ENCODE data around the gene IL9R.

IL9R gene

DNA sequence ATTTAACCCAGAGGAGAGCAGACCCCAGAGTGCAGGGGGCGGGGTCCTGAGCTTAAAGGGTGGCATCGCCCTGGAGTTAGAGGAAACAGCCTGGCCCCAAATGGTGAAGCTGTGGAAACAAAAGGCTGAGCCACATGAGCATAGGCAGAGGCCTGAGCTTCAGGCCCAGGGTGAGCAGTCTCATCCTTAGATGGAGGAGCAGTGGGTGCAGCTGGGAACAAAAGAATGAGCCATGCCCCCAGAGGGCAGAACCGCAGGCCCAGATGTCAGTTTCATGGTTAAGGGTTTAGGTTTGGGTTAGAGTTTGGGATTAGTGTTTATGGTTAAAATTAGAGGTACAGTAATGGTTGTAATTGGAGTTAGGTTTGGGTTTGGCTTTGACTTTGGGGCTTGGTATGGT is 44.4 kb upstream of the IL9R start:
- H3K27ac ChIP-seq (ENCODE audit: low read depth, low read length, poor library complexity, severe bottlenecking): no peak overlapping the region

DNA sequence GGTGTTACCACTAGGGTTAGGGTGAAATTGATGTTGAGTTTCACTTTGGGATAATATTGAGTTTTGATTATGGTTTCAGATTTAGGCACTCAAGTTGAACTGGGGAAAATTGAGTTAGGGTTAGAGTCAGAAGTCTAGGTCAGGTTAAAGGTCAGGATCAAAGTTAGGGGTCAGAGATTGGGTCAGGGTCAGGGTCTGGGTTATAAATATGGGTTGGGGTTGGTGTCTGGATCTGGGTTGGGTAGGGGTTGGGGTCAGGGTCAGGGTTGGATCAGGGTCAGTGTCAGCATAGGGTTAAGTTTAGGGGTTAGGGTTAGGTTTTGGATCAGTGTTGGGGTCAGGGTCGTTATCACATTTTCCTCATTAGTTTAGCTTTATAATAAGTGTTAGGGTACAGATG is 42.7 kb upstream of the IL9R start:
- Histone ChIP-seq H3K79me2 (ENCODE audit: insufficient read depth, low read length) (no peaks in the 10 kb centered on the region), H3K4me3 (ENCODE audit: low read depth, low read length, poor library complexity, severe bottlenecking) (no peak overlapping the region), H3K4me2 (ENCODE audit: low read length) (no peak overlapping the region), H3K36me3 (ENCODE audit: insufficient read depth, low read length) (no peaks in the 10 kb centered on the region), H2AFZ (ENCODE audit: low read length) (no peak overlapping the region), H3K9me2 (ENCODE audit: low read depth, low read length) (no peaks in the 10 kb centered on the region), H3K27me3 (ENCODE audit: insufficient read depth, low read length) (no peaks in the 10 kb centered on the region), H3K9me3 (ENCODE audit: low read length) (no peaks in the 10 kb centered on the region), H3K9ac (ENCODE audit: low read length) (no peak overlapping the region), H4K20me1 (ENCODE audit: insufficient read depth, low read length) (no peaks in the 10 kb centered on the region), H3K4me1 (ENCODE audit: insufficient read depth, low read length, severe bottlenecking) (no peaks in the 10 kb centered on the region), H3K27ac (ENCODE audit: low read depth, low read length, poor library complexity, severe bottlenecking) (no peak overlapping the region), H3F3A (ENCODE audit: insufficient read depth, low read length) (no peaks in the 10 kb centered on the region)
- TF ChIP-seq EZH2 (IDR thresholded peaks at IDR 0.05; ENCODE audit: borderline replicate concordance, low read length): no peak
- TF ChIP-seq, protein P1, sequence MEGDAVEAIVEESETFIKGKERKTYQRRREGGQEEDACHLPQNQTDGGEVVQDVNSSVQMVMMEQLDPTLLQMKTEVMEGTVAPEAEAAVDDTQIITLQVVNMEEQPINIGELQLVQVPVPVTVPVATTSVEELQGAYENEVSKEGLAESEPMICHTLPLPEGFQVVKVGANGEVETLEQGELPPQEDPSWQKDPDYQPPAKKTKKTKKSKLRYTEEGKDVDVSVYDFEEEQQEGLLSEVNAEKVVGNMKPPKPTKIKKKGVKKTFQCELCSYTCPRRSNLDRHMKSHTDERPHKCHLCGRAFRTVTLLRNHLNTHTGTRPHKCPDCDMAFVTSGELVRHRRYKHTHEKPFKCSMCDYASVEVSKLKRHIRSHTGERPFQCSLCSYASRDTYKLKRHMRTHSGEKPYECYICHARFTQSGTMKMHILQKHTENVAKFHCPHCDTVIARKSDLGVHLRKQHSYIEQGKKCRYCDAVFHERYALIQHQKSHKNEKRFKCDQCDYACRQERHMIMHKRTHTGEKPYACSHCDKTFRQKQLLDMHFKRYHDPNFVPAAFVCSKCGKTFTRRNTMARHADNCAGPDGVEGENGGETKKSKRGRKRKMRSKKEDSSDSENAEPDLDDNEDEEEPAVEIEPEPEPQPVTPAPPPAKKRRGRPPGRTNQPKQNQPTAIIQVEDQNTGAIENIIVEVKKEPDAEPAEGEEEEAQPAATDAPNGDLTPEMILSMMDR (IDR thresholded peaks at IDR 0.05; ENCODE audit: low read length): no peak

More for the DNA sequence above, 44.4 kb upstream of the IL9R start:
- Histone ChIP-seq H3F3A (ENCODE audit: insufficient read depth, low read length) (no peaks in the 10 kb centered on the region), H3K4me2 (ENCODE audit: low read length) (no peak overlapping the region), H3K9me2 (ENCODE audit: low read depth, low read length) (no peaks in the 10 kb centered on the region), H2AFZ (ENCODE audit: low read length) (no peak overlapping the region), H3K9me3 (ENCODE audit: low read length) (no peaks in the 10 kb centered on the region), H4K20me1 (ENCODE audit: insufficient read depth, low read length) (no peaks in the 10 kb centered on the region), H3K4me1 (ENCODE audit: insufficient read depth, low read length, severe bottlenecking) (no peaks in the 10 kb centered on the region), H3K27me3 (ENCODE audit: insufficient read depth, low read length) (no peaks in the 10 kb centered on the region), H3K36me3 (ENCODE audit: insufficient read depth, low read length) (no peaks in the 10 kb centered on the region), H3K79me2 (ENCODE audit: insufficient read depth, low read length) (no peaks in the 10 kb centered on the region), H3K4me3 (ENCODE audit: low read depth, low read length, poor library complexity, severe bottlenecking) (no peak overlapping the region), H3K9ac (ENCODE audit: low read length) (no peak overlapping the region)
- TF ChIP-seq, protein P1 (IDR thresholded peaks at IDR 0.05; ENCODE audit: low read length): no peak
- no peak for TF ChIP-seq EZH2 (IDR thresholded peaks at IDR 0.05; ENCODE audit: borderline replicate concordance, low read length)

DNA sequence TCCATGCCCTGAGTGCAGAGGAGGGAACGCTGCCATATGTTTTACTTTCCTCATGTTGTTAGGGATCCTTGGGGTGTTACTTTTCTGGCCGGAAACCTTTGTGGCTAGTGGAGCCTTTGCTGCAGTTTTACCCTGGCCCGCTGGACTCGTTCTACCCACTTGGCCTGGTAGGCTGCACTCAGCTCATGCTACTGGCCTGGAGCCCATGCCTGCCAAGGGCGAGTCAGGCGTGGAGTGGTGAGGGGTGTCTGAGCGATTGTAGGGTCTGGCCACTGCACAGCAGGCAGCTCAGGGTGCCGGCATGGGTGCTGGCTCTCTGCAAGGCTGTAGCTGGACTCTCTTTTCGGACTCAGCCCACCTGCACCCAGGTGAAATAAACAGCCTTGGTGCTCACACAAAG is 41.4 kb upstream of the IL9R start:
- Histone ChIP-seq H3K9ac (ENCODE audit: low read length) (no peak overlapping the region), H3F3A (ENCODE audit: insufficient read depth, low read length) (no peaks in the 10 kb centered on the region), H3K27ac (ENCODE audit: low read depth, low read length, poor library complexity, severe bottlenecking) (no peak overlapping the region), H2AFZ (ENCODE audit: low read length) (no peak overlapping the region), H3K9me2 (ENCODE audit: low read depth, low read length) (no peaks in the 10 kb centered on the region), H3K79me2 (ENCODE audit: insufficient read depth, low read length) (no peaks in the 10 kb centered on the region), H3K4me3 (ENCODE audit: low read depth, low read length, poor library complexity, severe bottlenecking) (no peak overlapping the region), H3K36me3 (ENCODE audit: insufficient read depth, low read length) (no peaks in the 10 kb centered on the region), H4K20me1 (ENCODE audit: insufficient read depth, low read length) (no peaks in the 10 kb centered on the region), H3K4me1 (ENCODE audit: insufficient read depth, low read length, severe bottlenecking) (no peaks in the 10 kb centered on the region), H3K9me3 (ENCODE audit: low read length) (no peaks in the 10 kb centered on the region), H3K4me2 (ENCODE audit: low read length) (no peak overlapping the region), H3K27me3 (ENCODE audit: insufficient read depth, low read length) (no peaks in the 10 kb centered on the region)
- no peak for TF ChIP-seq EZH2 (IDR thresholded peaks at IDR 0.05; ENCODE audit: borderline replicate concordance, low read length)
- TF ChIP-seq, protein P1 (IDR thresholded peaks at IDR 0.05; ENCODE audit: low read length): no peak

Data from OCI-LY1 (cell line).